Liver (tissue), 3 donors: ENCODE results near the gene WFDC2.

Experiments used
- ATF3 ChIP-seq: IDR thresholded peaks from 2 replicates; pipeline ENCODE4 v1.6.1; 2016; ENCODE audit warnings: antibody characterized with exemption
- CTCF ChIP-seq: fragments of 150-350 bp; IDR thresholded peaks from 2 replicates; pipeline ENCODE4 v1.5.1; 2017; ENCODE audit warnings: improper control_type of control experiment, low read depth, low read length; ENCODE audit not compliant: missing input control
- EGR1 ChIP-seq, 2 donors: IDR thresholded peaks; 2 replicates each; pipeline ENCODE4 v1.6.1; 2016 to 2018; ENCODE audit warnings: antibody characterized with exemption in 2 of 2, low read depth in 2 of 2
- FOXA1 ChIP-seq: IDR thresholded peaks from 2 replicates; pipeline ENCODE4 v1.6.1; 2016; ENCODE audit warnings: antibody characterized with exemption
- GABPA ChIP-seq, 2 donors: IDR thresholded peaks in 1 of 2; conservative IDR thresholded peaks in 1 of 2; 2 replicates each; pipeline ENCODE4 v1.6.1; 2016; ENCODE audit warnings: antibody characterized with exemption in 2 of 2, mild to moderate bottlenecking in 1 of 2, moderate library complexity in 1 of 2
- HNF4G ChIP-seq: IDR thresholded peaks from 2 replicates; pipeline ENCODE4 v1.6.1; 2016; ENCODE audit warnings: antibody characterized with exemption
- JUND ChIP-seq, 2 donors: IDR thresholded peaks; 2 replicates each; pipeline ENCODE4 v1.6.1; 2016; ENCODE audit warnings: antibody characterized with exemption in 2 of 2
- MAX ChIP-seq: IDR thresholded peaks from 2 replicates; pipeline ENCODE4 v1.6.1; 2016; ENCODE audit warnings: antibody characterized with exemption
- RAD21 ChIP-seq, 2 donors: IDR thresholded peaks; 2 replicates each; pipeline ENCODE4 v1.6.1; 2016; ENCODE audit warnings: antibody characterized with exemption in 2 of 2, mild to moderate bottlenecking in 2 of 2
- REST ChIP-seq: IDR thresholded peaks from 2 replicates; pipeline ENCODE4 v1.6.1; 2016; ENCODE audit warnings: antibody characterized with exemption, mild to moderate bottlenecking
- RXRA ChIP-seq, 2 donors: IDR thresholded peaks; 2 replicates each; pipeline ENCODE4 v1.6.1; 2017 to 2018; ENCODE audit warnings: antibody characterized with exemption in 2 of 2, mild to moderate bottlenecking in 1 of 2
- SP1 ChIP-seq: IDR thresholded peaks from 2 replicates; pipeline ENCODE4 v1.6.1; 2018; ENCODE audit warnings: antibody characterized with exemption, mild to moderate bottlenecking
- TAF1 ChIP-seq: conservative IDR thresholded peaks from 2 replicates; pipeline ENCODE4 v1.6.1; 2016; ENCODE audit warnings: antibody characterized with exemption, mild to moderate bottlenecking
- YY1 ChIP-seq: IDR thresholded peaks from 2 replicates; pipeline ENCODE4 v1.6.1; 2016; ENCODE audit warnings: antibody characterized with exemption, mild to moderate bottlenecking
- donor health status: healthy.
- donor health status: healthy.

- TF ChIP-seq CTCF, result no peak
- no peak for TF ChIP-seq ATF3
- TF ChIP-seq RAD21 (IDR thresholded peaks at IDR 0.05), result no peak
- TF ChIP-seq TAF1, result no peak
- no peak for TF ChIP-seq JUND (IDR thresholded peaks at IDR 0.05)
- TF ChIP-seq REST, result no peak
- TF ChIP-seq SP1, result no peak
- TF ChIP-seq EGR1 (IDR thresholded peaks at IDR 0.05; ENCODE audit: low read depth in 2 of 2), result no peak
- TF ChIP-seq GABPA (IDR thresholded peaks at IDR 0.05 in 1 of 2, conservative IDR thresholded peaks at IDR 0.05 in 1 of 2), result no peak
- TF ChIP-seq HNF4G, result no peak
- no peak for TF ChIP-seq YY1
- no peak for TF ChIP-seq FOXA1
- no peak for TF ChIP-seq MAX
- TF ChIP-seq RXRA (IDR thresholded peaks at IDR 0.05), result no peak
Observed at GRCh38 chr20:45502561-45502960, 33.0 kb downstream of the WFDC2 start.
